Mesodermal cell (in vitro differentiated cells): ENCODE results near the gene DCLK3.

ENCODE experiments used
- H3K27ac ChIP-seq: 2 replicates; pipeline ENCODE4 v1.7.0; 2013; ENCODE audit warnings: mild to moderate bottlenecking, low read depth, low read length, moderate library complexity; ENCODE audit not compliant: severe bottlenecking
- H3K36me3 ChIP-seq: 2 replicates; pipeline ENCODE4 v1.7.1; 2013; ENCODE audit warnings: mild to moderate bottlenecking, low read length, moderate library complexity; ENCODE audit not compliant: control insufficient read depth, insufficient read depth
- H3K4me1 ChIP-seq: one replicate; pipeline ENCODE4 v1.7.1; 2013; ENCODE audit warnings: mild to moderate bottlenecking, low read length; ENCODE audit not compliant: insufficient read depth, control insufficient read depth, poor library complexity, severe bottlenecking
- H3K4me3 ChIP-seq: 2 replicates; pipeline ENCODE4 v1.7.0; 2013; ENCODE audit warnings: low read length, control low read depth, mild to moderate bottlenecking; ENCODE audit not compliant: insufficient read depth, poor library complexity, severe bottlenecking; ENCODE audit errors: extremely low read depth
- H3K9me3 ChIP-seq: 2 replicates; pipeline ENCODE4 v1.7.1; 2013; ENCODE audit warnings: mild to moderate bottlenecking, low read length, moderate library complexity; ENCODE audit not compliant: control insufficient read depth
- WGBS, 2 experiments: methylation state at CpG; one replicate each; pipeline ENCODE4 v1.1.5; 2013; ENCODE audit warnings: missing lambda C conversion rate in 2 of 2; ENCODE audit not compliant: insufficient coverage in 2 of 2; 5-methylcytosine and 5-hydroxymethylcytosine counted together

The DCLK3 gene

GRCh38 chr3:36677331-36678007, 86.9 kb downstream of the DCLK3 start:
- peak overlapping the region; percentile 41 for H3K27ac ChIP-seq

GRCh38 chr3:36674816-36675215, 89.5 kb downstream of the DCLK3 start:
- no peak overlapping the region for H3K4me3 ChIP-seq
- no peak overlapping the region for H3K27ac ChIP-seq
- H3K36me3 ChIP-seq: no peaks in the 10 kb centered on the region
- H3K9me3 ChIP-seq: peaks cover 13% of the 10 kb centered on the region
- peaks cover 9% of the 10 kb centered on the region for H3K4me1 ChIP-seq
- WGBS, 2 experiments: 84 to 91% methylated on average over 8 to 9 of the region's 11 CpGs

More at GRCh38 chr3:36677331-36678007, 86.9 kb downstream of the DCLK3 start:
- Histone ChIP-seq H3K9me3 (peaks cover 26% of the 10 kb centered on the region), H3K4me3 (no peak overlapping the region), H3K4me1 (peaks cover 11% of the 10 kb centered on the region), H3K36me3 (no peaks in the 10 kb centered on the region)
- WGBS, 2 experiments: 55% methylated on average over 1 of the region's 2 CpGs; no CpG with 5 or more reads in 1 of the 2 experiments

- no peaks in the 10 kb centered on the region for H3K36me3 ChIP-seq
- 100% methylated on average over 1 of the region's 3 CpGs; no CpG with 5 or more reads in 1 of the 2 experiments for WGBS, 2 experiments
- no peaks in the 10 kb centered on the region for H3K9me3 ChIP-seq
- no peaks in the 10 kb centered on the region for H3K4me1 ChIP-seq
- no peak overlapping the region for H3K27ac ChIP-seq
- no peak overlapping the region for H3K4me3 ChIP-seq
Measured at GRCh38 chr3:36669764-36670163, 94.6 kb downstream of the DCLK3 start.

GRCh38 chr3:36666166-36666565, 98.2 kb downstream of the DCLK3 start:
- 67 to 100% methylated on average over 1 of the region's 2 CpGs for WGBS, 2 experiments
- Histone ChIP-seq H3K4me1 (no peaks in the 10 kb centered on the region), H3K4me3 (no peak overlapping the region), H3K36me3 (no peaks in the 10 kb centered on the region), H3K27ac (no peak overlapping the region), H3K9me3 (no peaks in the 10 kb centered on the region)

GRCh38 chr3:36663666-36664291, 100.6 kb downstream of the DCLK3 start:
- Histone ChIP-seq H3K4me1 (no peaks in the 10 kb centered on the region), H3K27ac (no peak overlapping the region), H3K36me3 (no peaks in the 10 kb centered on the region), H3K9me3 (no peaks in the 10 kb centered on the region), H3K4me3 (no peak overlapping the region)
- WGBS, 2 experiments: 89 to 100% methylated on average over 1 of the region's 2 CpGs

GRCh38 chr3:36662626-36663025, 101.7 kb downstream of the DCLK3 start:
- WGBS, 2 experiments: 83% methylated on average over 1 of the region's 4 CpGs; no CpG with 5 or more reads in 1 of the 2 experiments
- Histone ChIP-seq H3K36me3 (no peaks in the 10 kb centered on the region), H3K9me3 (no peaks in the 10 kb centered on the region), H3K4me3 (no peak overlapping the region), H3K27ac (no peak overlapping the region), H3K4me1 (no peaks in the 10 kb centered on the region)
